Measurements from ENCODE around the gene GTPBP10. TPM values are rescaled to one million over a fixed set of nuclear protein-coding genes. Genes with fewer than 3 reads are reported as not detected.

The GTPBP10 gene, protein sequence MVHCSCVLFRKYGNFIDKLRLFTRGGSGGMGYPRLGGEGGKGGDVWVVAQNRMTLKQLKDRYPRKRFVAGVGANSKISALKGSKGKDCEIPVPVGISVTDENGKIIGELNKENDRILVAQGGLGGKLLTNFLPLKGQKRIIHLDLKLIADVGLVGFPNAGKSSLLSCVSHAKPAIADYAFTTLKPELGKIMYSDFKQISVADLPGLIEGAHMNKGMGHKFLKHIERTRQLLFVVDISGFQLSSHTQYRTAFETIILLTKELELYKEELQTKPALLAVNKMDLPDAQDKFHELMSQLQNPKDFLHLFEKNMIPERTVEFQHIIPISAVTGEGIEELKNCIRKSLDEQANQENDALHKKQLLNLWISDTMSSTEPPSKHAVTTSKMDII
- total RNA-seq = 10 to 100 TPM; 24.0 to 30.1 TPM

DNA sequence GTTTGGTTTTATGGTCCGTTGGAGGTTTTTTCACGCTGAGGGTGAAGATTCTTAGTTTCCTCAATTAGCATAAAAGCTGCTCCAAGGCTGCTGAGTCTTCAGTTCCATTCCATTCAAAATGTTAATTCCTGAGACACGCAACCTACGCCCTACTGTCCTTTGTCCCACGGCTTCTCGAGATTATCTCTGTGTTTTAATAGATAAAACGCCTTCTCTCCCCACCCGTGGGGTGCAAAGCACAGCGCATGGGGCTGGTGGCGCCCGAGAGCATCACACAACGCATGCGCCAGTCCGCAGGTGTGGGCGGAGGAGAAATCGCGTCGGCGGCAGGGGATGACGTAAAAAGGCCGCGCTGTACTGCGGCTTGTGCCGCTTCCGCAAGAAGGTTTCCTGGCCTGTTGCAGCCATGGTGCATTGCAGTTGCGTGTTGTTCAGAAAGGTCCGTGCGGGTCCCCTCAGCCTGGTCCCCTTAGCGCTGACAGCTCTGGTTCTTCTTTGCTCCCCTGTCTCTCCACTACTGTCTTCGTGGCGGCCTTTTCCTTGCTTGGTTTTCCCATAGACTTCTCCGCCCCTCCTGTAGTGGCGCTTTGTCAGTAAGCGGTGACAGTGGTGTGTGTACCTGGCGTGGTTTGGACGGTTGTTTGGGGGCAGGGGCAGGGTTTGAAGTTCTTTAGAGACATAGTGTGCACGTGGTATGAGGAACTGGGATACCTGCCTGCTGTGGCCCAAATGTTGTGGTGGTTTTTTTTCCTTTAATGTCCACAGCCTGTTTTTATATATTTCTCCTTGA, at the start of gene GTPBP10:
GTPBP10 (plus strand) TSS at position 381 of the 790 bp plus-strand sequence; CDS start at position 407, 26 bp downstream.
- CTCF ChIA-PET = interaction anchor here (0.9 to 1.2 kb wide), 4 partner anchors 9 to 168 kb away, joined by 3 to 4 read pairs (median 3); no protein-coding TSS in a partner anchor
- peak within 1 kb of the TSS; percentile 100 for H3K27ac Mint-ChIP-seq
- peak; percentile 94 for DNase-seq
- peak within 1 kb of the TSS; percentile 93 for H3K4me3 Mint-ChIP-seq
- no peaks in the 10 kb centered on the region for H3K27me3 Mint-ChIP-seq
- POLR2A ChIA-PET = no interaction called here
- H3K36me3 Mint-ChIP-seq (ENCODE audit: low read depth) = peaks cover 9% of the 10 kb centered on the region
- H3K9me3 Mint-ChIP-seq = peaks cover 2% of the 10 kb centered on the region
- peaks cover 37% of the 10 kb centered on the region for H3K4me1 Mint-ChIP-seq

DNA sequence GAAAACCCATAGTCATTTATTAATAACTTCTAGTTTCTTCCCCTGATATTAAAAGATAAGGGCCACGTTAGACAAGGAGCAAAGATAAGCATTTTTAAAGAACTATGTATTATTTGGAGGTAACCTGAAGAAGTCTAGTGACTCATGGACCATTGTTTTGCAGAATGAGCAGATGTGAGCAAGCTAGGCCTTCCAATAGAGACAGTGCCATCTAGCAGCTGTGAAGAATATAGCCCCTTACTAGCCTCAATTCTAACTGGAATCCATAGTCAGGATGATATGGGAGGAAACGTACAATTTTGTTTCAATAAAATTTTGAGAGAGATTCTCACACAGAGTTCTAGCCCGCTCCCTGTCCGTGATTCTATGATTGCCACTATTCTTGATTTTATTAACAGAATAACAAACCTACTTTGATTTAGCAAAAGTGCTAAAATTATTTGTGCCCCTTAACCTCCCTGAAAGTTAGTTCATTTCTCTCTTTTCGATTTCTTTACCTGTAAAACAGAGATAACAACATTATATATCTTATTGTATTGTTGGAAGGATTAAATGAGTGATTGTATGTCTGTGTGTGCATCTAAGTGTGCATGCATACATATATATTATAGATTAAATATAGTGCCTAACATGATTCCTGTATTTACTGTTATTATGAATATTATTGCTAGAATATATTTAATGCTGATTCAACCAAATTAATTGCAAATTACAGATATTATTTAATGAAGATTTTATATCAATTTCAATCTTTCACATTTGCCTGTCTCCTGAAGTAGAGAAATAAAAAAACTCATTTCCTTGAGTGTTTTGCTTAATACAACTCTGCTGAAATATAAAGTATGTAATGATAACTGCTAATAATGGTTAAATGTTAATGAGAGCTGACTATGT, 48.1 kb upstream of the GTPBP10 start:
- Mint-ChIP-seq H3K27ac (no peak overlapping the region), H3K27me3 (peaks cover 11% of the 10 kb centered on the region), H3K9me3 (peaks cover 4% of the 10 kb centered on the region), H3K4me3 (no peak overlapping the region), H3K4me1 (no peaks in the 10 kb centered on the region), H3K36me3 (ENCODE audit: low read depth) (no peaks in the 10 kb centered on the region)
- ChIA-PET CTCF (interaction anchor here (1.0 kb wide), 1 partner anchor 49 kb away, joined by 3 read pairs; no protein-coding TSS in a partner anchor), POLR2A (no interaction called here)
- DNase-seq = no peak

DNA sequence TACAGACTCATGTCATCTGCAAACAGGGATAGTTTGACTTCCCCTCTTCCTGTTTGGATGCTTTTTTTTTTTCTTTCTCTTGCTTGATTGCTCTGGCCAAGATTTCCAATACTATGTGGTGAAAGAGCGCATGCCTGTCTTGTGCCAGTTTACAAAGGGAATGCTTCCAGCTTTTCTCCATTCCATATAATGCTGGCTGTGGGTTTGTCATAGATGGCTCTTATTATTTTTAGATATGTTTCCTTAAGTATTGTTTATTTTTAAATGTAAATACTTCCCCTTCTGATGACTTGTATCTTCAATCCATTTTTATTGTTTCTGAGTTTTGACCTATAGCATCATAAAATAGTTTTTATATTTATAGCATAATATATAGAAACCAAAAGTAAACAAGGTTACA, 43.3 kb upstream of the GTPBP10 start:
- CTCF ChIA-PET = no interaction called here

DNA sequence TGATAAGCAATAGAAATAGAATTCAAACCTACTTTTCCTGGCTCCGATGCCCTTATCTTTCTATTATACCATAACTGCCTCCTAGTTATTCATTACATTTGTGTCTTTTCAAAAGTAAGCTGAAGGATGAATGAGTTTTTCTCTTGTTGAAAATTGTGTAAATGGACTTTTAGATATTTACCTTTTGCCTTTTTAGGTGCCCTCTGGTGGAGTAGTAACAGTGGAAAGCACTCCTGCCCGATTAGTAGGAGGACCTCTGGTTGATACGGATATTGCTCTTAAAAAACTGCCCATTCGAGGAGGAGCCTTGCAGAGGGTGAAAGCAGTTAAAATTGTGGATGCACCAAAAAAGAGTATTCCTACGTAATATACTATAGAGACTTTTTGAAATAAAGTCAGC, 36.6 kb upstream of the GTPBP10 start:
- no peak for DNase-seq
- Mint-ChIP-seq H3K27me3 (peaks cover 6% of the 10 kb centered on the region), H3K4me3 (no peak overlapping the region), H3K9me3 (no peaks in the 10 kb centered on the region), H3K27ac (no peak overlapping the region), H3K36me3 (ENCODE audit: low read depth) (no peaks in the 10 kb centered on the region), H3K4me1 (no peaks in the 10 kb centered on the region)
- ChIA-PET POLR2A (no interaction called here), CTCF (no interaction called here)

More for the DNA sequence above, 43.3 kb upstream of the GTPBP10 start:
- H3K4me3 Mint-ChIP-seq = no peak overlapping the region
- H3K27ac Mint-ChIP-seq = no peak overlapping the region
- no peaks in the 10 kb centered on the region for H3K4me1 Mint-ChIP-seq
- peaks cover 15% of the 10 kb centered on the region for H3K27me3 Mint-ChIP-seq
- POLR2A ChIA-PET = no interaction called here
- H3K9me3 Mint-ChIP-seq = no peaks in the 10 kb centered on the region
- no peaks in the 10 kb centered on the region for H3K36me3 Mint-ChIP-seq (ENCODE audit: low read depth)
- DNase-seq = no peak

DNA sequence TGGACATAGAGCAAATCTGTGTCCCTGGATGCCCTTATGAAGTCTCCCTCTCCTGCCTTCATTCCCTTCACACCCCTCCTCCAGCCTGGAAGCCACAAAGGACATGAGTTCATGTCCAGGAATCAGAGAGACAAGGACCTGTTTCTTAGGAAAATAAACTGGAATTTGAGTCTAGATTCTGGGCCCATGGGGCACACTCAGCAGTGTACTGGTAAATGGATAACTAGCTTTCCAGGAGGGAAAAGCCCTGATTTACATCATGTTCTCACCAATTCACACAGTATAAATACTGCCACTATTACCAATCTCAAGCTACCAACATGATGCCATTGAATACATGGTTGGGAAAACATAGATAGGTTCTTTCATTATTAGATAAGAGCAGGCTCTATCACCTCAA, 35.3 kb upstream of the GTPBP10 start:
- no peaks in the 10 kb centered on the region for H3K36me3 Mint-ChIP-seq (ENCODE audit: low read depth)

DNA sequence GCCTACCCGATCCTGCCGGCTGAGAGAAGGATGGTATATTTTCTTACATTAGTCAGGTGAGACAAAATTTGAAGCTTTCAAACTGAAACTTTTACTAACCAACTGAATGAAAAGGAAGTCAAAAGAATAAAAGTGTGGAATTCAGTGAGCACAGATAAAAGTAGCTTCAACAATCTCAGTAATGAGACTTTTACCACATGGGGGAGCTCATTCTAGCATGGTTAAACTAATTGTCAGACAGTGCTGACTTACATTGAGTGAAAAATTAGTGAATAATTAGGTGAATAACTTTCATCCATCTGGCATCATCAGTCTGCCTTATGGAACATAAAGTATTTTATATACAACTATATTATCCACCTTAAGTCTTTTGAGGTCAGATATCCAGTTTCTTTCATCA, 33.8 kb upstream of the GTPBP10 start:
- Mint-ChIP-seq H3K27ac (no peak overlapping the region), H3K4me3 (no peak overlapping the region), H3K36me3 (ENCODE audit: low read depth) (no peaks in the 10 kb centered on the region), H3K27me3 (peaks cover 8% of the 10 kb centered on the region), H3K9me3 (no peaks in the 10 kb centered on the region), H3K4me1 (no peaks in the 10 kb centered on the region)
- ChIA-PET CTCF (interaction anchor here (0.9 kb wide), 1 partner anchor 99 kb away, joined by 3 read pairs; no protein-coding TSS in a partner anchor), POLR2A (no interaction called here)
- DNase-seq = no peak

More for the DNA sequence above, 35.3 kb upstream of the GTPBP10 start:
- H3K27me3 Mint-ChIP-seq = peaks cover 6% of the 10 kb centered on the region
- DNase-seq = no peak
- POLR2A ChIA-PET = no interaction called here
- H3K4me1 Mint-ChIP-seq = no peaks in the 10 kb centered on the region
- no peak overlapping the region for H3K27ac Mint-ChIP-seq
- H3K4me3 Mint-ChIP-seq = no peak overlapping the region
- H3K9me3 Mint-ChIP-seq = no peaks in the 10 kb centered on the region
- CTCF ChIA-PET = no interaction called here

DNA sequence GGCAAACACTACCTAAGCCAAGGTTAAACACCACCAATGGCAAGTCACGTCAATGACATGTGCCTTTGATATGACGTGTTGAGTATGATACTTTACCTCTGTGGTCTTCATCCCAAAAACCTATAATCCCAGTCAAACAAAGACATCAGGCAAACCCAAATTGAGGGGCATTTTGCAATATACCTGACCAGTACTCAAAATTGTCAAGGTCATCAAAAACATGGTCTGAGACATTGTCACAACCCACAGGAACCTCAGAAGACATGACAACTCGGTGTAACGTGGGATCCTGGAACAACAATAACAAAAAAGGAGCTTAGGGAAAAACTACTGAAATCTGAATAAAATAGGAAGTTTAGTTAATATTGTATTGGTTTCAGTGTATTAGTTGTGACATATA, 32.6 kb upstream of the GTPBP10 start:
- Mint-ChIP-seq H3K36me3 (ENCODE audit: low read depth) (no peaks in the 10 kb centered on the region), H3K27me3 (peaks cover 11% of the 10 kb centered on the region), H3K9me3 (no peaks in the 10 kb centered on the region), H3K4me3 (no peak overlapping the region), H3K27ac (no peak overlapping the region), H3K4me1 (no peaks in the 10 kb centered on the region)
- DNase-seq = no peak
- ChIA-PET POLR2A (no interaction called here), CTCF (no interaction called here)

DNA sequence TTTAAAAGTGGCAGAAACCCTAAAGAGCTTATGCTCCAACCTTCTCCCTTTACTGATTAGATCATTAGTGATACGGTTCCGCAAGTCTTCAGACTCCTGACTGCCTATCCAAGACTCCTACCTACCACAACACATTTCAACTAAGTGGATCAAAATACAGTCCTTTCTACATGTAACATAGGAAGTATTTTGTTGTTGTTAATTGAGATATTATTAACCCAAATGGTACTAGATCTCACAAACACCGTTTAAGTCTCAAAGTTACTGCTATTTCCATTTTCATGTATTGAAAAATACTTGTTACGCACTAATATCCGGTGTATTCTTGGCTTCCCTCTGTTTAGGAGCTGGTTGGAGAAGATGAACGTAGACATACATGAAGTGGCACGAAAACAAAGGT, 26.5 kb upstream of the GTPBP10 start:
- ChIA-PET CTCF (no interaction called here), POLR2A (no interaction called here)
- Mint-ChIP-seq H3K27me3 (peaks cover 44% of the 10 kb centered on the region), H3K4me3 (no peak overlapping the region), H3K27ac (no peak overlapping the region), H3K9me3 (no peaks in the 10 kb centered on the region), H3K36me3 (ENCODE audit: low read depth) (no peaks in the 10 kb centered on the region), H3K4me1 (peaks cover 4% of the 10 kb centered on the region)
- DNase-seq = no peak

DNA sequence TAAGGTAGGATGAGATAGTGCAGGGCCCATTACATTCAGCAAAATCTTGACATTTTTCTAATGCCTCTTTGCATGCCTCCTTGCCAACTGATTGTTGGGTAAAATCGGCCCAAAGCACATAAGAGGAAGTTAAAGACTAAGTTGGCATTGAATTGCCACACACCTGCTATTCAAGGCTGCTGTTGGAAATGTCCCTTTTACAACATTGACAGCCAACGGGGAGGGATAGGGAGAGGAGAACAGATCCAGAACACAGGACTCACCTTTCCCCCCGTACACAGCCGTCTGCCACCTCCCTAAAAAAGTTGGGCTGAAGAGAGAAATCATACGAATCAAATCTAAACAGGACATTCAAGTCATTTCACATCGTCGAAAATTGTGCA, 26.1 kb upstream of the GTPBP10 start:
- H3K27ac Mint-ChIP-seq = no peak overlapping the region
- peaks cover 4% of the 10 kb centered on the region for H3K4me1 Mint-ChIP-seq
- no peak overlapping the region for H3K4me3 Mint-ChIP-seq
- no peaks in the 10 kb centered on the region for H3K9me3 Mint-ChIP-seq
- ChIA-PET CTCF (no interaction called here), POLR2A (no interaction called here)
- no peaks in the 10 kb centered on the region for H3K36me3 Mint-ChIP-seq (ENCODE audit: low read depth)
- no peak for DNase-seq
- peaks cover 44% of the 10 kb centered on the region for H3K27me3 Mint-ChIP-seq

DNA sequence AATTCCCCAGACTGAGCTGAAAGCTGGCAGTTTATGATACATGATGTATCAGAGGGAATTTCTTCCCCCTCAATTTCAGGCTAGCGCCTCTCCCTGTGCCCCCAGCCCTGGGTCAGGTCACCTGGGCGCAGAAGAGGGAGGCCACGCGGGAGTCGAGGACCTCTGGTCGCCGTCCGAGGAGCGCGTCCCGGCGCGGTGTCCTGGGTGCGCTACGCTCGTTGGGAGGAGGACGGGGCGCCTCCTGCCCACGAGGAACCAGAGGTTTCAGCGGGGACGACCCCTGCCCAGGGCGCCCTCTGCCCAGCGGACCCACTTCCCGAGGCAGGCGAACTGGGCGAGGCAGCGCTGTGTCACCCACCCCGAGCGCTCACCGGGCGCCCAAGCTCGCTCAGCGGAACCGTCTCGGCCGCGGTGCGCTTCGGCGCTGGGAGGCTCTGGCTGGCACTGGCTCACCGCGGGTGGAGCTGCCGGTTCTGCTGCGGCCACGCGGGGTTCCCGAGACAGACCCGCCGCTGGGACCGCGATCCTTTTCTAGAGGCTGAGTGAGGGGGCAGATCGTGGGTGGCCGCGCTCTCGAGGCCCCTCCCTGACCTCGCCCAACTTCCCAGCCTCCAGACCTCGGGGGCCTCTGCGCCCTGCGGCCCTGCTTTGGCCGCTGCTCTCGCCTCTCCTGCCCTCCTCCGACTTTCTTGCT, 25.6 kb upstream of the GTPBP10 start, which contains the start of gene FAM237B:
FAM237B (minus strand) TSS at position 504 of the 694 bp plus-strand sequence. CDS start 1,556 bp downstream, outside the sequence.
- ChIA-PET POLR2A (no interaction called here), CTCF (no interaction called here)
- H3K27ac Mint-ChIP-seq = no peak within 1 kb of the TSS
- H3K36me3 Mint-ChIP-seq (ENCODE audit: low read depth) = no peaks in the 10 kb centered on the region
- H3K9me3 Mint-ChIP-seq = no peaks in the 10 kb centered on the region
- H3K27me3 Mint-ChIP-seq = peaks cover 44% of the 10 kb centered on the region
- no peak within 1 kb of the TSS for H3K4me3 Mint-ChIP-seq
- H3K4me1 Mint-ChIP-seq = peaks cover 4% of the 10 kb centered on the region
- no peak for DNase-seq

DNA sequence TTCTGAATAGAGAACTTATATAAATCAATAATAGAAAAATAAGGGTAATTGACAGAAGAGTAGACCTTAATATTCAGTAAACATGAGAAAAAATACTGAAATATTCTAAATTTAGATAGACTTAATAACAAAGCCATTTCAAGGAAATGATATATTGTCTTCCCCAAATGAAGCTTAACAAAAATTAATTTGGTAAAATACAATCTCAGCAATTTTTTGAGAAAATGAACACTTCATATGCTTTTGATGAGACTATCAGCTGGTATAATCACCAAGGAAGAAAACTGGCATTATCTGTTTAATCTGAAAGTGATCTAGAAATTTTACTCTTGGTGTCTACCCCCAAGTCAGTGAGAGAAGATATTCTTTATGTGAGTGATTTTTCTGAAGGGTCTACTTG, 23.7 kb upstream of the GTPBP10 start:
- no peak for DNase-seq
- Mint-ChIP-seq H3K27me3 (peaks cover 40% of the 10 kb centered on the region), H3K27ac (no peak overlapping the region), H3K9me3 (no peaks in the 10 kb centered on the region), H3K36me3 (ENCODE audit: low read depth) (no peaks in the 10 kb centered on the region), H3K4me3 (no peak overlapping the region), H3K4me1 (peaks cover 4% of the 10 kb centered on the region)
- ChIA-PET CTCF (no interaction called here), POLR2A (no interaction called here)

DNA sequence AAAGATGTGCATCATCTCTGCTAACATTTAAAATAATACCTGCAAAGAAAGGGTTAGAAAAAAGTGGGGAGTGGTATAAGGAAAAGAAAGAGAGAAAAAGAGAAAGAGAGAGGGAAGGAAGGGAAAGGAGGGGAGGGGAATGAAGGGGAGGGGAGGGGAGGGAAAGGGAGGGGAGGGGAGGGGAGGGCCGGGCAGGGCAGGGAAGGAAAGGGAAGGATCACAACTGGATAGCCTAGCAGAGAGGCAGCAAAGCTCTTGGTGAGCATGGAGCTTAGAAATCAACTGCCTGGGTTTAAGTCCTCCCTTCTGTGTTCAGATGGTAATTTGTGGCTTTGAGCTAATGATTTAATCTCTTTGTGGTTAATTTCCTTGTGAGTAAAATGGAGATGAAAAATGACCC, 20.0 kb upstream of the GTPBP10 start:
- ChIA-PET POLR2A (no interaction called here), CTCF (no interaction called here)
- Mint-ChIP-seq H3K4me1 (no peaks in the 10 kb centered on the region), H3K27ac (no peak overlapping the region), H3K36me3 (ENCODE audit: low read depth) (no peaks in the 10 kb centered on the region), H3K9me3 (no peaks in the 10 kb centered on the region), H3K27me3 (peaks cover 18% of the 10 kb centered on the region), H3K4me3 (no peak overlapping the region)
- DNase-seq = no peak

Measured in activated CD4-positive, alpha-beta T cell treated with anti-CD3 and anti-CD28 coated beads, Interleukin-2, amount 10 ng/mL, durations not matched to agents 7 days and 5 days (primary cell).